PC-3 (cell line): ENCODE measurements around the gene CAMTA1.

ENCODE experiments used
- EZH2 ChIP-seq: fragments of 300-600 bp; sonication (generic); IDR thresholded peaks from one replicate; pipeline ENCODE4 v1.6.1; 2017; ENCODE audit warnings: antibody characterized with exemption, mild to moderate bottlenecking, low read length; ENCODE audit not compliant: unreplicated experiment
- EZH2phosphoT487 ChIP-seq: fragments of 300-600 bp; sonication (generic); IDR thresholded peaks from 2 replicates; pipeline ENCODE4 v1.6.1; 2018; ENCODE audit warnings: mild to moderate bottlenecking, antibody characterized with exemption, low read length, borderline replicate concordance
- TF ChIP-seq, protein P1 (sequence below): fragments of 300-600 bp; sonication (generic); conservative IDR thresholded peaks from 2 replicates; pipeline ENCODE4 v1.5.1; 2017; ENCODE audit warnings: antibody characterized with exemption, low read depth, mild to moderate bottlenecking, low read length

DNA sequence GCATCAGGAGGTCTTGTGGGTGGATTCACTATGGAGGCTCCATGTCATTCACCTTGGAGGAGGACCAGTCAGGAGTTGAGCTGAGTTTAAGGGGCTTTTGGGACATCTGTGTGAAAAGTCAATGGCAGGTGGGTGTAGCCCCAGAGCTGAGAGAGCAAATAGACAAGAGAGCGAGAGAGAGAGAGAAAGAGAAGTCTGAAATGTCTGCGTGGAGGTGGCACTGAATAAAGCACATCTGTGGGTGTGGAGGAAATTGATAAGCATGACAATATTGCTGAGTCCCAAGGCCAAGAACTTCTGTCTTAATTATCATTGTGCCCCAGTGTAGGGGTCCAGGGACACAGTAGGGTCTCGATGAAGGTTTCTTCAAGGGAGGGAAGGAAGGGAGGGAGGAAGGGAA lies 906.3 kb downstream of the CAMTA1 start:
- TF ChIP-seq, protein P1, sequence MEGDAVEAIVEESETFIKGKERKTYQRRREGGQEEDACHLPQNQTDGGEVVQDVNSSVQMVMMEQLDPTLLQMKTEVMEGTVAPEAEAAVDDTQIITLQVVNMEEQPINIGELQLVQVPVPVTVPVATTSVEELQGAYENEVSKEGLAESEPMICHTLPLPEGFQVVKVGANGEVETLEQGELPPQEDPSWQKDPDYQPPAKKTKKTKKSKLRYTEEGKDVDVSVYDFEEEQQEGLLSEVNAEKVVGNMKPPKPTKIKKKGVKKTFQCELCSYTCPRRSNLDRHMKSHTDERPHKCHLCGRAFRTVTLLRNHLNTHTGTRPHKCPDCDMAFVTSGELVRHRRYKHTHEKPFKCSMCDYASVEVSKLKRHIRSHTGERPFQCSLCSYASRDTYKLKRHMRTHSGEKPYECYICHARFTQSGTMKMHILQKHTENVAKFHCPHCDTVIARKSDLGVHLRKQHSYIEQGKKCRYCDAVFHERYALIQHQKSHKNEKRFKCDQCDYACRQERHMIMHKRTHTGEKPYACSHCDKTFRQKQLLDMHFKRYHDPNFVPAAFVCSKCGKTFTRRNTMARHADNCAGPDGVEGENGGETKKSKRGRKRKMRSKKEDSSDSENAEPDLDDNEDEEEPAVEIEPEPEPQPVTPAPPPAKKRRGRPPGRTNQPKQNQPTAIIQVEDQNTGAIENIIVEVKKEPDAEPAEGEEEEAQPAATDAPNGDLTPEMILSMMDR, result no peak
- no peak for TF ChIP-seq EZH2
- TF ChIP-seq EZH2phosphoT487, result no peak
